Trophoblast cell (in vitro differentiated cells and primary cell): ENCODE measurements around the gene SOX6.

Experiments
- DNase-seq, 2 donors: peaks; one replicate each; pipeline ENCODE4 v3.0.0-alpha.2; 2016
- H2AFZ ChIP-seq: 2 replicates; pipeline ENCODE4 v1.6.1; 2013; ENCODE audit warnings: low read length, moderate library complexity, mild to moderate bottlenecking; ENCODE audit not compliant: insufficient read depth, poor library complexity
- H2AK5ac ChIP-seq: 2 replicates; pipeline ENCODE4 v1.6.1; 2013; ENCODE audit warnings: mild to moderate bottlenecking, low read length
- H2BK120ac ChIP-seq: 2 replicates; pipeline ENCODE4 v1.6.1; 2013; ENCODE audit warnings: low read length, mild to moderate bottlenecking, moderate library complexity; ENCODE audit not compliant: insufficient read depth, poor library complexity
- H2BK12ac ChIP-seq: 2 replicates; pipeline ENCODE4 v1.6.1; 2013; ENCODE audit warnings: mild to moderate bottlenecking, low read length, moderate library complexity
- H2BK5ac ChIP-seq: 2 replicates; pipeline ENCODE4 v1.6.1; 2013; ENCODE audit warnings: low read length, low read depth, moderate library complexity, mild to moderate bottlenecking; ENCODE audit not compliant: poor library complexity
- H3K14ac ChIP-seq: 2 replicates; pipeline ENCODE4 v1.6.1; 2013; ENCODE audit warnings: mild to moderate bottlenecking, low read length
- H3K18ac ChIP-seq: 2 replicates; pipeline ENCODE4 v1.6.1; 2013; ENCODE audit warnings: mild to moderate bottlenecking, low read length
- H3K23ac ChIP-seq: 2 replicates; pipeline ENCODE4 v1.6.1; 2013; ENCODE audit warnings: low read length
- H3K27ac ChIP-seq: 2 replicates; pipeline ENCODE4 v1.5.1; 2013; ENCODE audit warnings: low read depth, mild to moderate bottlenecking, inconsistent platforms, low read length, moderate library complexity
- H3K27me3 ChIP-seq: 2 replicates; pipeline ENCODE4 v1.6.1; 2013; ENCODE audit warnings: inconsistent platforms, mild to moderate bottlenecking, low read length, moderate library complexity; ENCODE audit not compliant: insufficient read depth
- H3K36me3 ChIP-seq, 2 experiments: 1 replicate in 1 of 2; 2 replicates in 1 of 2; pipeline ENCODE4 v1.6.1; 2013; ENCODE audit warnings: low read length in 2 of 2, mild to moderate bottlenecking in 2 of 2, moderate library complexity in 1 of 2; ENCODE audit not compliant: insufficient read depth in 2 of 2, control insufficient read depth in 1 of 2
- H3K4ac ChIP-seq: 2 replicates; pipeline ENCODE4 v1.6.1; 2013; ENCODE audit warnings: low read depth, mild to moderate bottlenecking, low read length, moderate library complexity
- H3K4me1 ChIP-seq, 2 experiments: 1 replicate in 1 of 2; 2 replicates in 1 of 2; pipeline ENCODE4 v1.6.1; 2013; ENCODE audit warnings: low read length in 2 of 2, mild to moderate bottlenecking in 2 of 2, moderate library complexity in 1 of 2; ENCODE audit not compliant: insufficient read depth in 2 of 2, control insufficient read depth in 1 of 2
- H3K4me2 ChIP-seq: 2 replicates; pipeline ENCODE4 v1.6.1; 2013; ENCODE audit warnings: inconsistent platforms, mild to moderate bottlenecking, low read length, moderate library complexity
- H3K4me3 ChIP-seq: 2 replicates; pipeline ENCODE4 v1.5.1; 2013; ENCODE audit warnings: mild to moderate bottlenecking, low read depth, low read length, inconsistent platforms
- H3K79me1 ChIP-seq: one replicate; pipeline ENCODE4 v1.6.1; 2013; ENCODE audit warnings: low read length
- H3K79me2 ChIP-seq: 2 replicates; pipeline ENCODE4 v1.6.1; 2013; ENCODE audit warnings: low read length, mild to moderate bottlenecking; ENCODE audit not compliant: control insufficient read depth, insufficient read depth, poor library complexity
- H3K9ac ChIP-seq: 2 replicates; pipeline ENCODE4 v1.6.1; 2013; ENCODE audit warnings: mild to moderate bottlenecking, low read length
- H3K9me3 ChIP-seq: 2 replicates; pipeline ENCODE4 v1.6.1; 2013; ENCODE audit warnings: low read depth, mild to moderate bottlenecking, control low read depth, inconsistent platforms, low read length; ENCODE audit not compliant: insufficient read depth
- H4K12ac ChIP-seq: 2 replicates; pipeline ENCODE4 v1.6.1; 2013; ENCODE audit warnings: low read depth, mild to moderate bottlenecking, low read length, moderate library complexity
- H4K8ac ChIP-seq: 2 replicates; pipeline ENCODE4 v1.6.1; 2013; ENCODE audit warnings: low read depth, mild to moderate bottlenecking, low read length, moderate library complexity
- H4K91ac ChIP-seq: one replicate; pipeline ENCODE4 v1.6.1; 2013; ENCODE audit warnings: low read depth, mild to moderate bottlenecking, low read length, moderate library complexity
- WGBS: extraction: QIAGEN DNeasy Blood & Tissue Kit; methylation state at CpG from one replicate; pipeline ENCODE4 v1.1.7; 2013; ENCODE audit warnings: missing lambda C conversion rate; ENCODE audit not compliant: insufficient read length, insufficient coverage; ENCODE audit errors: extremely low coverage; 5-methylcytosine and 5-hydroxymethylcytosine counted together

The SOX6 gene

GRCh38 chr11:16110886-16111285 lies 245.5 kb downstream of the SOX6 start:
- H3K27ac ChIP-seq: no peak overlapping the region
- H2BK12ac ChIP-seq: no peak overlapping the region
- no peaks in the 10 kb centered on the region for H3K9me3 ChIP-seq
- WGBS: no CpG with 5 or more reads among the region's 2 CpGs
- no peak overlapping the region for H3K4me3 ChIP-seq
- no peak overlapping the region for H3K4me2 ChIP-seq
- H3K27me3 ChIP-seq: no peaks in the 10 kb centered on the region
- no peaks in the 10 kb centered on the region for H3K36me3 ChIP-seq
- no peak overlapping the region for H3K23ac ChIP-seq
- H2BK5ac ChIP-seq: no peak overlapping the region
- no peaks in the 10 kb centered on the region for H3K79me2 ChIP-seq
- no peak overlapping the region for H4K12ac ChIP-seq
- no peak overlapping the region for H3K18ac ChIP-seq
- H3K4me1 ChIP-seq: no peaks in the 10 kb centered on the region
- H4K8ac ChIP-seq: no peak overlapping the region
- H3K4ac ChIP-seq: no peak overlapping the region
- H4K91ac ChIP-seq: no peak overlapping the region
- H2AFZ ChIP-seq: no peak overlapping the region
- no peak overlapping the region for H2AK5ac ChIP-seq
- no peak overlapping the region for H2BK120ac ChIP-seq
- H3K9ac ChIP-seq: no peak overlapping the region
- H3K79me1 ChIP-seq: no peaks in the 10 kb centered on the region
- DNase-seq: no peak
- no peak overlapping the region for H3K14ac ChIP-seq

- Histone ChIP-seq H3K79me2 (no peaks in the 10 kb centered on the region), H3K14ac (no peak overlapping the region), H3K27me3 (no peaks in the 10 kb centered on the region), H3K27ac (no peak overlapping the region), H4K12ac (no peak overlapping the region), H2AK5ac (no peak overlapping the region), H4K91ac (no peak overlapping the region), H3K23ac (no peak overlapping the region), H3K9me3 (no peaks in the 10 kb centered on the region), H4K8ac (no peak overlapping the region), H3K18ac (no peak overlapping the region), H3K4me1 (no peaks in the 10 kb centered on the region), H3K79me1 (no peaks in the 10 kb centered on the region), H2BK120ac (no peak overlapping the region), H3K4me2 (no peak overlapping the region), H2BK12ac (no peak overlapping the region), H2BK5ac (no peak overlapping the region), H3K9ac (no peak overlapping the region), H2AFZ (no peak overlapping the region), H3K4me3 (no peak overlapping the region), H3K4ac (no peak overlapping the region), H3K36me3 (no peaks in the 10 kb centered on the region)
- WGBS: no CpG with 5 or more reads among the region's 2 CpGs
- DNase-seq: peak in 1 of 2 donors; percentile 7
Measured at GRCh38 chr11:16099343-16099900, 256.9 kb downstream of the SOX6 start.

GRCh38 chr11:16098526-16099205 lies 257.7 kb downstream of the SOX6 start:
- Histone ChIP-seq H4K91ac (no peak overlapping the region), H3K79me1 (no peaks in the 10 kb centered on the region), H3K4ac (no peak overlapping the region)

GRCh38 chr11:16097543-16097942 lies 258.8 kb downstream of the SOX6 start:
- no peak overlapping the region for H4K8ac ChIP-seq

More at GRCh38 chr11:16098526-16099205, 257.7 kb downstream of the SOX6 start:
- H3K27ac ChIP-seq: no peak overlapping the region
- H4K8ac ChIP-seq: no peak overlapping the region
- H3K14ac ChIP-seq: no peak overlapping the region
- no peaks in the 10 kb centered on the region for H3K36me3 ChIP-seq
- no peak overlapping the region for H2BK120ac ChIP-seq
- H2AK5ac ChIP-seq: no peak overlapping the region
- no peaks in the 10 kb centered on the region for H3K27me3 ChIP-seq
- no peak overlapping the region for H2AFZ ChIP-seq
- H3K23ac ChIP-seq: no peak overlapping the region
- H3K4me1 ChIP-seq: no peaks in the 10 kb centered on the region
- no peak overlapping the region for H2BK12ac ChIP-seq
- no CpG with 5 or more reads among the region's 3 CpGs for WGBS
- no peaks in the 10 kb centered on the region for H3K79me2 ChIP-seq
- no peak overlapping the region for H3K4me2 ChIP-seq
- H3K9me3 ChIP-seq: no peaks in the 10 kb centered on the region
- H3K9ac ChIP-seq: no peak overlapping the region
- no peak overlapping the region for H4K12ac ChIP-seq
- H3K18ac ChIP-seq: no peak overlapping the region
- no peak for DNase-seq
- no peak overlapping the region for H2BK5ac ChIP-seq
- H3K4me3 ChIP-seq: no peak overlapping the region

More at GRCh38 chr11:16097543-16097942, 258.8 kb downstream of the SOX6 start:
- Histone ChIP-seq H2BK5ac (no peak overlapping the region), H3K27ac (no peak overlapping the region), H3K18ac (no peak overlapping the region), H3K27me3 (no peaks in the 10 kb centered on the region), H4K12ac (no peak overlapping the region), H3K9me3 (no peaks in the 10 kb centered on the region), H3K23ac (no peak overlapping the region), H4K91ac (no peak overlapping the region), H3K4ac (no peak overlapping the region), H3K4me3 (no peak overlapping the region), H3K14ac (no peak overlapping the region), H3K79me1 (no peaks in the 10 kb centered on the region), H2BK12ac (no peak overlapping the region), H2BK120ac (no peak overlapping the region), H3K4me1 (no peaks in the 10 kb centered on the region), H2AK5ac (no peak overlapping the region), H3K36me3 (no peaks in the 10 kb centered on the region), H3K9ac (no peak overlapping the region), H3K4me2 (no peak overlapping the region), H3K79me2 (no peaks in the 10 kb centered on the region), H2AFZ (no peak overlapping the region)
- WGBS: no CpG with 5 or more reads among the region's 2 CpGs
- peak; percentile 1 to 22 for DNase-seq
